ENCODE data around the gene TESMIN.

DNA sequence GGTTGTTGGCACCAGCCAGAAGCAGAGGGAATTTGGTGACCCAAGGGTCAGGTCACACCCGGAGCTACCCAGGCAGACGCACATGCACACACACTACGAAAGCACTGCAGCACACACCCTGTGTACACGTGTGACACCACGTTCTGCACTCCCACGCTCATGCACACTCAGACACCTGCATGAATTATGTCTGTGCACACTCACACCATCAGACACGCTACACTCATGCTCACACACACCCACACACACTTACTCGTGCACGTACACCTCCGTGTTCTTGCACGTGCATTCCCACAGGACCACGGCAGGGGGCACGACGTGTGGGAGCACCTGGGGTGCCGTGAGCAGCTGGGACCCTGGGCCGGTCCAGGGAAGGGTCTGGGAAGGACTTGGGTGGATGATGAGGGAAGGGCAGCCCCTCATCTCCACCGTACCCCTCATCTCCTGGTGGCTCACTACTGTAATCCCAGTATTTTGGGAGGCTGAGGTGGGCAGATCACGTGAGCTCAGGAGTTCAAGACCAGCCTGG lies 87.8 kb downstream of the TESMIN start:
- TF ChIP-seq, protein P1, sequence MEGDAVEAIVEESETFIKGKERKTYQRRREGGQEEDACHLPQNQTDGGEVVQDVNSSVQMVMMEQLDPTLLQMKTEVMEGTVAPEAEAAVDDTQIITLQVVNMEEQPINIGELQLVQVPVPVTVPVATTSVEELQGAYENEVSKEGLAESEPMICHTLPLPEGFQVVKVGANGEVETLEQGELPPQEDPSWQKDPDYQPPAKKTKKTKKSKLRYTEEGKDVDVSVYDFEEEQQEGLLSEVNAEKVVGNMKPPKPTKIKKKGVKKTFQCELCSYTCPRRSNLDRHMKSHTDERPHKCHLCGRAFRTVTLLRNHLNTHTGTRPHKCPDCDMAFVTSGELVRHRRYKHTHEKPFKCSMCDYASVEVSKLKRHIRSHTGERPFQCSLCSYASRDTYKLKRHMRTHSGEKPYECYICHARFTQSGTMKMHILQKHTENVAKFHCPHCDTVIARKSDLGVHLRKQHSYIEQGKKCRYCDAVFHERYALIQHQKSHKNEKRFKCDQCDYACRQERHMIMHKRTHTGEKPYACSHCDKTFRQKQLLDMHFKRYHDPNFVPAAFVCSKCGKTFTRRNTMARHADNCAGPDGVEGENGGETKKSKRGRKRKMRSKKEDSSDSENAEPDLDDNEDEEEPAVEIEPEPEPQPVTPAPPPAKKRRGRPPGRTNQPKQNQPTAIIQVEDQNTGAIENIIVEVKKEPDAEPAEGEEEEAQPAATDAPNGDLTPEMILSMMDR (IDR thresholded peaks at IDR 0.05): no peak
- TF ChIP-seq POLR2A (IDR thresholded peaks at IDR 0.05): no peak
- TF ChIP-seq POLR2AphosphoS5 (IDR thresholded peaks at IDR 0.05): no peak
